Keratinocyte (primary cell): Measurements from ENCODE around the gene UBE2N. TPM values are rescaled to one million over a fixed set of nuclear protein-coding genes. Genes with fewer than 3 reads are reported as not detected.
A peak's percentile ranks its signal among the peaks of the same experiment; 100 is the strongest.

Experiments
- DNase-seq: peaks from one replicate; pipeline ENCODE4 v3.0.0-alpha.2; 2011; ENCODE audit warnings: low read depth, missing footprints, low spot score
- FAIRE-seq: peaks from 2 replicates; lab custom pipeline; 2011; peaks lifted over from hg19 to GRCh38; lab: Jason Lieb, UNC
- H2AFZ ChIP-seq: 2 replicates; pipeline ENCODE4 v1.6.0; 2012; ENCODE audit warnings: low read length, control low read depth, inconsistent platforms; ENCODE audit not compliant: control insufficient read depth
- H3K27ac ChIP-seq: 2 replicates; pipeline ENCODE4 v1.5.1; 2011; ENCODE audit warnings: low read length; ENCODE audit not compliant: control insufficient read depth, insufficient read depth
- H3K27me3 ChIP-seq: 3 replicates; pipeline ENCODE4 v1.6.0; 2011; ENCODE audit warnings: low read length; ENCODE audit not compliant: control insufficient read depth, insufficient read depth; ENCODE audit errors: extremely low read depth
- H3K36me3 ChIP-seq, 2 experiments: 2 replicates in 1 of 2; 3 replicates in 1 of 2; pipeline ENCODE4 v1.5.1; 2011; ENCODE audit warnings: low read length in 2 of 2, mild to moderate bottlenecking in 1 of 2; ENCODE audit not compliant: control insufficient read depth in 2 of 2, insufficient read depth in 2 of 2; ENCODE audit errors: extremely low read depth in 1 of 2
- H3K4me1 ChIP-seq: 3 replicates; pipeline ENCODE4 v1.5.1; 2011; ENCODE audit warnings: low read length; ENCODE audit not compliant: control insufficient read depth, insufficient read depth; ENCODE audit errors: extremely low read depth
- H3K4me2 ChIP-seq: 3 replicates; pipeline ENCODE4 v1.6.0; 2011; ENCODE audit warnings: low read depth, low read length; ENCODE audit not compliant: control insufficient read depth, insufficient read depth; ENCODE audit errors: extremely low read depth
- H3K4me3 ChIP-seq, 3 experiments: fragments of 200-600 bp in 1 of 3; sonication (generic) in 1 of 3; 2 replicates in 2 of 3; 3 replicates in 1 of 3; pipeline ENCODE4 v1.5.1; 2011 to 2016; ENCODE audit warnings: low read length in 3 of 3, mild to moderate bottlenecking in 3 of 3, control low read depth in 2 of 3, inconsistent platforms in 1 of 3, low read depth in 1 of 3, mixed read lengths in 1 of 3, mixed run types in 1 of 3, moderate library complexity in 1 of 3; ENCODE audit not compliant: control insufficient read depth in 2 of 3, insufficient read depth in 2 of 3; ENCODE audit errors: extremely low read depth in 1 of 3
- H3K79me2 ChIP-seq: 2 replicates; pipeline ENCODE4 v1.6.0; 2012; ENCODE audit warnings: low read length; ENCODE audit not compliant: control insufficient read depth, insufficient read depth
- H3K9ac ChIP-seq: 3 replicates; pipeline ENCODE4 v1.6.0; 2011; ENCODE audit warnings: low read length; ENCODE audit not compliant: control insufficient read depth, insufficient read depth; ENCODE audit errors: extremely low read depth
- H3K9me1 ChIP-seq: 3 replicates; pipeline ENCODE4 v1.6.0; 2011; ENCODE audit warnings: low read length; ENCODE audit not compliant: control insufficient read depth, insufficient read depth; ENCODE audit errors: extremely low read depth
- H3K9me3 ChIP-seq: 2 replicates; pipeline ENCODE4 v1.5.1; 2012; ENCODE audit warnings: low read depth, low read length; ENCODE audit not compliant: control insufficient read depth
- H4K20me1 ChIP-seq: 3 replicates; pipeline ENCODE4 v1.6.0; 2011; ENCODE audit warnings: low read length; ENCODE audit not compliant: control insufficient read depth, insufficient read depth; ENCODE audit errors: extremely low read depth
- EZH2 ChIP-seq: IDR thresholded peaks from one replicate; pipeline ENCODE4 v1.6.1; 2012; ENCODE audit warnings: inconsistent platforms, mild to moderate bottlenecking, low read length, moderate library complexity
- dilution Hi-C: fragments of 300-500 bp; cut with MboI; formaldehyde crosslinking; loops from one replicate; pipeline ENCODE4 v1.7.0; 2020; ENCODE audit warnings: low sequenced_read_pairs; ENCODE audit not compliant: extremely low pct_ligation_motif_present
- polyA plus RNA-seq, 5 experiments: library from polyadenylated mRNA; depleted of rRNA in 3 of 5; stranded (reverse) in 3 of 5; stranded (forward) in 1 of 5; unstranded in 1 of 5; fragments of >200 nt; gene quantifications; 1 replicate in 1 of 5; 2 replicates in 3 of 5; 3 replicates in 1 of 5; pipeline versions ENCODE4 v1.2.1 to v1.2.3, GENCODE V29; 2011 to 2012; ENCODE audit warnings: missing spikeins in 2 of 5, low read depth in 1 of 5, low replicate concordance in 1 of 5
- TF ChIP-seq, protein P1 (sequence below), 3 experiments: IDR thresholded peaks in 1 of 3; conservative IDR thresholded peaks in 1 of 3; optimal IDR thresholded peaks in 1 of 3; 2 replicates in 2 of 3; 3 replicates in 1 of 3; pipeline versions ENCODE3 to v1.5.1; 2011; ENCODE audit warnings: low read length in 3 of 3, mild to moderate bottlenecking in 3 of 3, moderate library complexity in 2 of 3, control low read depth in 1 of 3, inconsistent platforms in 1 of 3; ENCODE audit not compliant: insufficient read depth in 2 of 3; ENCODE audit errors: extremely low read depth in 1 of 3

Gene UBE2N
- polyA plus RNA-seq, 1 donor (not counting 4 experiments of a cell fraction or from before 2014, with no cell fraction given) = 218 TPM

DNA sequence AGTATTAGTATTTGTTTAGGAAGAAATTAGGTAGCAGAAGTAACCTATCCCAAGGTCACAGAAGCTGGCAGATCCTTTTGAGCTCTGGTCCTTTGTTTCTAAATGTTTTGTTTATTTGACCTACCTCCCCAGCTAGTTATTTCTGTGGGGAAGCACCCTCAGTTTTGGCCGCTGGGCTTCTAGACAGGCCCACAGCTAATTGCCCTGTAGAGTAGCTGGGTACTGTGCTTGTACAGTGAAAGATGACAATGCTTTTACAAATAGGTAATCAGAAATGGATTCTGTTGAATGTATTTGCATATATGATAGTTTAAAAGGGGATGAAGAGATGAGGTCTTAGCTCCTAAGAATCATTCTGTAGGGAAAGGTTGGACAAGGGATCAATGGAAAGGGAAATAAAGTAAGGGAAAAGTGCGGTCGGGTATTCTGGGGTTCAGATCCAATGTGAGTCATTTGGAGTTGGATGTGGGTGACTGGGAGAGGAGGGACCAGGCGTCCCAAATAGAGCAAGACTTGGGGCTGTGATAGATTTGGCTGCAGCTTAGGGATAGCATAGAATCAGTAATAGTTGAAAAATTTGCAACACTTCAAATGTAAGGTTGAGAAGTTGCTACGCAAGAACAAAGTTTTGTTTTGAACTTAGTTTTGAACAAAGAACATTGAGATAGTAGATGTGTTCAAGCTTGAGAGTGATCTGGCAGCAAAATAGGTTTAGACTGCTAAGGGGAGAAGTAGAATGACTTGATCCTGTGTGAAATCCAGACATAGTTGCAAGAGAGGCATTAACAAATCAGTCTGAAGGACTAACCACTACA, 60.4 kb downstream of the UBE2N start:
- Histone ChIP-seq H3K9ac (no peak overlapping the region), H3K4me2 (peak overlapping the region; percentile 83)

DNA sequence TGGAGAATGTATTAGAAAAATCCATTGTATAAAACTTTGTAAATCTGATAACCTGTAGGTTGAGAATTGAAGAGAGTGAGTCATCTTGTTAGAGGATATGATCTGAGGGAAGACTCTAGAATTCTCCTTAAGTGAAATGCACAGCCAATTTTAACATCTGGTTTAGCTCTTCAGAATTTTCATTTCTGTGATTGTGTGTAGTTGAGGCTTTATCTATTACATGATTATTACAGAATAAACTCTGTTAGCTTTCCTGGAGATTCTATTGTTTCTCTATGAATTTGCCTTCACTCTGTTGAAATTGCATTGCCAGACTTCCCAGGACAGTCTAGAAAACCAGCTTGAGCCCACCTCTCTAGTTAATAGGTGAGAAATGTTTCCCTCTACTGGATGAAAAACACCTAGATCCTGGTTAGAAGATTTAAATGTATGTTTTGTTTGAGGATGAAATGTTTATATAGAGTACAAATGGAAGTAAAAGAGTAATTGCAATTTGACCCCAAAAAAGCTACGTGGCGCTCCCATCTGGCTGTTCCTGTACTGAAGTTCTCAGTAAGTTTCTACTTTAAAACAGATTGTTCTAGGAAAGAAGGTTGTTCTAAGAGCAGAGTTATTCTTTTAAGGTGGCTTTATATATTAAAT, 61.1 kb downstream of the UBE2N start:
- Histone ChIP-seq H3K4me3 (peak overlapping the region; percentile 62 to 94 (median 87)), H3K79me2 (peaks cover 73% of the 10 kb centered on the region), H3K9me3 (no peaks in the 10 kb centered on the region), H3K27me3 (no peaks in the 10 kb centered on the region), H3K4me1 (peaks cover 18% of the 10 kb centered on the region), H3K4me2 (peak overlapping the region; percentile 83), H3K27ac (peak overlapping the region; percentile 86), H4K20me1 (peaks cover 13% of the 10 kb centered on the region), H3K9ac (no peak overlapping the region), H2AFZ (no peak overlapping the region), H3K36me3 (peaks cover 0 to 15% of the 10 kb centered on the region in 2 experiments), H3K9me1 (no peaks in the 10 kb centered on the region)
- dilution Hi-C loops = no loop called here
- TF ChIP-seq, protein P1, sequence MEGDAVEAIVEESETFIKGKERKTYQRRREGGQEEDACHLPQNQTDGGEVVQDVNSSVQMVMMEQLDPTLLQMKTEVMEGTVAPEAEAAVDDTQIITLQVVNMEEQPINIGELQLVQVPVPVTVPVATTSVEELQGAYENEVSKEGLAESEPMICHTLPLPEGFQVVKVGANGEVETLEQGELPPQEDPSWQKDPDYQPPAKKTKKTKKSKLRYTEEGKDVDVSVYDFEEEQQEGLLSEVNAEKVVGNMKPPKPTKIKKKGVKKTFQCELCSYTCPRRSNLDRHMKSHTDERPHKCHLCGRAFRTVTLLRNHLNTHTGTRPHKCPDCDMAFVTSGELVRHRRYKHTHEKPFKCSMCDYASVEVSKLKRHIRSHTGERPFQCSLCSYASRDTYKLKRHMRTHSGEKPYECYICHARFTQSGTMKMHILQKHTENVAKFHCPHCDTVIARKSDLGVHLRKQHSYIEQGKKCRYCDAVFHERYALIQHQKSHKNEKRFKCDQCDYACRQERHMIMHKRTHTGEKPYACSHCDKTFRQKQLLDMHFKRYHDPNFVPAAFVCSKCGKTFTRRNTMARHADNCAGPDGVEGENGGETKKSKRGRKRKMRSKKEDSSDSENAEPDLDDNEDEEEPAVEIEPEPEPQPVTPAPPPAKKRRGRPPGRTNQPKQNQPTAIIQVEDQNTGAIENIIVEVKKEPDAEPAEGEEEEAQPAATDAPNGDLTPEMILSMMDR (optimal IDR thresholded peaks at IDR 0.05 in 1 of 3, IDR thresholded peaks at IDR 0.05 in 1 of 3, conservative IDR thresholded peaks at IDR 0.05 in 1 of 3; ENCODE audit: extremely low read depth in 1 of 3, insufficient read depth in 2 of 3, low read length in 3 of 3) = peak in 1 of 3 experiments; percentile 22
- TF ChIP-seq EZH2 = no peak
- FAIRE-seq = no peak
- no peak for DNase-seq

More for the DNA sequence above, 60.4 kb downstream of the UBE2N start:
- Histone ChIP-seq H3K27ac (no peak overlapping the region), H4K20me1 (peaks cover 13% of the 10 kb centered on the region), H3K9me1 (no peaks in the 10 kb centered on the region), H2AFZ (no peak overlapping the region), H3K4me3 (peak overlapping the region in 2 of 3 experiments; percentile 29 to 94), H3K36me3 (peaks cover 0 to 15% of the 10 kb centered on the region in 2 experiments), H3K9me3 (no peaks in the 10 kb centered on the region), H3K27me3 (no peaks in the 10 kb centered on the region), H3K4me1 (peaks cover 18% of the 10 kb centered on the region), H3K79me2 (peaks cover 80% of the 10 kb centered on the region)
- FAIRE-seq = no peak
- TF ChIP-seq, protein P1 (optimal IDR thresholded peaks at IDR 0.05 in 1 of 3, IDR thresholded peaks at IDR 0.05 in 1 of 3, conservative IDR thresholded peaks at IDR 0.05 in 1 of 3; ENCODE audit: extremely low read depth in 1 of 3, insufficient read depth in 2 of 3, low read length in 3 of 3) = no peak
- no peak for TF ChIP-seq EZH2
- dilution Hi-C loops = no loop called here
- DNase-seq = no peak
